T-helper 2 cell (primary cell): ENCODE measurements around the gene B4GALT1.
A peak's percentile ranks its signal among the peaks of the same experiment; 100 is the strongest.
"Not testable (repeated sequence)": the region's sequence is repeated elsewhere in the genome, so short reads cannot be mapped to it uniquely, and the experiment has no call there.

Source experiments
- DNase-seq, 5 experiments: peaks; one replicate each; pipeline versions ENCODE4 v3.0.0 to v3.0.0-alpha.2; 2012 to 2022

The B4GALT1 gene

DNA sequence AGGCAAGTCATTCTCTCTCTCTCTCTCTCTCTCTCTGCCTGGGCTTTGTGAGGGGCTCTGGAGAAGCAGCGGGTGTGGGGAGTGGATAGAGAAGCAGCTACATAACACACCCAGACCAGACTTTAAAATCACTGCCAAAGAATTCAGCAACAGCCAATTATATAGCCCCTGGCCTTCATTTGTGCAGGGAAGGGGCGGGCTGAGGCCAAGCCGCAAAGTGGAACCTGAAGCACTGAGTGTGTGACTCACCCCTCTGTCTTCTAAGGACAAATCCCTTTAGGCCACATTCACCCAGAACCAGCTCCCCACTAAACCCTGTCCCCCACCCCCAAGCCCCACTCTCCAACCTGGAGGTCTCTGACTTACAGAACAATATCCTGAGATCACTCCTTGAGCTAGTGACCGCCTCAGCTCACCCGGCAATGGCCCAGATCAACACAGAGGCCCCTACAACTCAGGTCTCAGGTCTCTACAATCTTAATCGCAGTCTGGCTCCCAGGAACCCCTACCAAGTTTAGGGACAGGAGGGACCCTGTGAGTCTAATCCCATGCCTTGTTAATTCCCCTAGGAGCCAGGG, 6.0 kb downstream of the B4GALT1 start:
- DNase-seq: peak in 3 of 5 experiments; percentile 19 to 72 (median 52)

GRCh38 chr9:33160446-33160845, 6.7 kb downstream of the B4GALT1 start:
- not testable (repeated sequence) for DNase-seq

GRCh38 chr9:33159777-33160127, 7.4 kb downstream of the B4GALT1 start:
- DNase-seq: peak in 4 of 5 experiments; percentile 45 to 85 (median 64)

- DNase-seq: peak in 3 of 5 experiments; percentile 27 to 70 (median 63)
These were observed 8.0 kb downstream of the B4GALT1 start for GRCh38 chr9:33158843-33159776.

DNA sequence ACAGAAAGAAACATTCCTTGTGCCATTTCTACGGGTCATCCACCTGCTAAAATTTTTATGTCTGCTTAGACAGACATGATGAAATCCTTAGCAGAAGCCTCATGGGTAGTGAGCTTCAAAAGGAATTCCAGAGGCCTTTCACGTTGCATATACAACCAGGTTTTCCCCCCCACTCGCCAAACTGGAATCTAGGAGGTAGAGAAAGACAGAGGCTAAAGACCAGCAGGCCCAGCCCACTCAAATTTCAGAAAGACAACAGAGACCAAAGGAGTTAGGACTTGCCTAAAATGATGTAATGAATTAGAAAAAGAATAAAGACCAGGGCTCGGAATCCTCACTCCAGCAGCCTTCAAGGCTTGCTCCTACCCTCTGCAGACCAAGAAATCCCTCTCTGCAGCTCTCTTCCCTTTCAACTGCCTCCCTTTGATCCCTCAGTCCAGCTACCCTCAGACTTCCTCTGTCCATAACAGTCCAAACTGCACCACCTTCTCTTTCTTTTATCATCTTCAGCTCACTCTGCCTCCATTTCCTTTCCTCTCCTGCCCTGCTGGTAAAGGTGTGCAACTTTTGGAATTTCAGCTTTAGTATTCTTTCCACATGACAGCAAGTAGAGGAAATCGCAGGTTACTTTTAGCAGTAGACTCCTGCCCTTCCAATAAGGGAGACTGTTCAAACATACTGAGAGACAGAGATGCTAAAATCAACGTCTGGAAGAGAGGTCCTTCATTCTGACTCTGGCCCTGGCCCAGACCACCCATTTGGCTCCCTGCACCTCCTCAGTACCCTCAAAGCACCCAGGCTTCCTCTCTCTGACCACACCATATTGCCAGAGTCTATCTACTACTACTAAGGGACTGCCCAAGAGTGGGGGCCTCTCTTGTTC, 8.9 kb downstream of the B4GALT1 start:
- no peak for DNase-seq

- DNase-seq: no peak
These were observed 11.7 kb downstream of the B4GALT1 start for GRCh38 chr9:33155393-33155792.

- DNase-seq: no peak
These were observed 12.8 kb downstream of the B4GALT1 start for GRCh38 chr9:33154371-33154770.

GRCh38 chr9:33153666-33154065, 13.5 kb downstream of the B4GALT1 start:
- no peak for DNase-seq

GRCh38 chr9:33153001-33153400, 14.1 kb downstream of the B4GALT1 start:
- DNase-seq: no peak

- no peak for DNase-seq
These were observed 15.5 kb downstream of the B4GALT1 start for GRCh38 chr9:33151601-33152000.

- no peak for DNase-seq
These were observed 16.1 kb downstream of the B4GALT1 start for GRCh38 chr9:33151007-33151557.

DNA sequence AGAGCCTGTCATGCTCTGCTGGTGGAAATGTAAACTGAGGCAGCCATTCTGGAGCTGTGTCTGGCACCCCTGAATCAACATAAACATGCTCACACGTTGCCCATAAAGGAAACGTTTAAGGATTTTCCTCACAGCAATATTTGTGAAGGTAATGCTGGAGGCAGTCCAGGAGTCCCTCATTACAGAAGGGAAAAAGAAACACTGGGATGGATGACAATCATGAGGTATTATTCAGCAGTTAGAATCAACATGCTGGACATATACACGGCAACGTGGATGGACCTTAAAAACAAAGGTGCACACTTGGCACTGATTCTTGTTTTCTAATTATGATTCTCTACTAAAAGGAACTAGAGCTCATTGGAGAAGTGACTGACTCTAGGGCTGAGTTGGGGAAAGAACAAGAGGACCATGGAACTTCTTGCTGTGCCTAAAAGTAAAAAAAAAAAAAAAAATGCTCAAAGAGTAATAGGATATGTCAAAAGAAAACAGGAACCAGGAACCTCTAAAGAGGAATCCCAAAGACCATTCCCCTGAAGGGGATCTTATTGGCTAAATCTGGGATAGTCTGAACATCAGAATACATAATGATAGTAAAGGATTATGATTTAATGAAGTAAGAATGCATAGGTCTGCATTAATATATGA, 18.6 kb downstream of the B4GALT1 start:
- DNase-seq: no peak

DNA sequence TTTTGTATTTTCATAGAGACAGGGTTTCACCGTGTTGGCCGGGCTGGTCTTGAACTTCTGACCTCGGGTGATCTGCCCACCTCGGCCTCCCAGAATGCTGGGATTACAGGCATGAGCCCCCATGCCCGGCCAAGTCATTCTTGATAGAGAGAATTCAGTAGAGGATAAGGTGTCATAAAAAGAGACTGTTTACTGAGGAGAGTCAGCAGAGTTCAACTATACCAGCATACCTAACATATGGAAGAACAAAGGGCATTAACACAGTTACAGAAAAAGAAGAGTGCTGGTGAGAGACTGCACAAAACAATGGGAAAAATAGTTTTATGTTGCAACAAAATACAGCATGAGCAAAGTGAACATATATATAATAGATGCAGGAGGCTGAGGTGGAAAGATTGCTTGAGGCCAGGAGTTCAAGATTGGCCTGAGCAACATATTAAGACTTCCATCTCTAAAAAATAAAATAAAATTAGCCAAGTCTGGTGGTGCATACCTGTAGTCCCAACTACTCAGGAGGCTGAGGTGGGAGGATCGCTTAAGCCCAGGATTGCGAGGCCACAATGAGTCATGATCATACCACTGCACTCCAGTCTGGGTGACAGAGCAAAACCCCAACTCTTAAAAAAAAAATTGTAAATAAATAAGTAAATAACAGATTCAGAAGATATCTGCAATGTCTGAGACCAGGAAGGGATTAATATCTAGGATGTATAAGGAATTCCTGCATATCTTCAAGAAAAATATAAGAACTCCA, 19.5 kb downstream of the B4GALT1 start:
- DNase-seq: no peak

GRCh38 chr9:33146298-33146697, 20.8 kb downstream of the B4GALT1 start:
- no peak for DNase-seq

DNA sequence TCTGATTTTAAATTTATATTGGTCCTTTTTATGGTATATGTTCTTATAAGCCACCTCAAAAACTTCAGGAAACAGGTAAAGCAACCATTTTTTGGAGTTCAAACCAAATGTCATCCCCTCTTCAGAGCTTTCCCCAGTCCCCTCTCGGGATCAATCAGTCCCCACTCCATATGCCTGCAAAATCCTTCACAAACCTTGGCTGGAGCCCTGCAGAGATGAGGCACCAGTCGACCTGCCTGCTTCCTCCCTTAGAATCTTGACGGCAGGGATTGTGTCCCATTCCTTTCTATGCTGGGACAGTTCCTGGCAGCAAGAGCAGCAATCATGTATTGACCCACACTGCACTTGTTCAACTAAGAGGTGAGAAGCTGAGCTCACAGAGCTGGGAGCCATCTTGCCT, 22.6 kb downstream of the B4GALT1 start:
- DNase-seq: no peak

- DNase-seq: no peak
These were observed 23.9 kb downstream of the B4GALT1 start for GRCh38 chr9:33143241-33143661.

GRCh38 chr9:33142535-33142934, 24.6 kb downstream of the B4GALT1 start:
- peak in 1 of 5 experiments; percentile 54 for DNase-seq

- DNase-seq: no peak
These were observed 26.5 kb downstream of the B4GALT1 start for GRCh38 chr9:33140401-33141360.

- DNase-seq: no peak
These were observed 27.5 kb downstream of the B4GALT1 start for GRCh38 chr9:33139421-33140228.
